ENCODE measurements around the gene SLC26A8. TPM values are rescaled to one million over a fixed set of nuclear protein-coding genes. Genes with fewer than 3 reads are reported as not detected.
A peak's percentile ranks its signal among the peaks of the same experiment; 100 is the strongest.

The SLC26A8 gene
- total and polyA plus RNA-seq, 2 of the 13 experiments (the other 11 are each of a cell fraction or from before 2014, with no cell fraction given) = 0.46 TPM; not detected in 1

DNA sequence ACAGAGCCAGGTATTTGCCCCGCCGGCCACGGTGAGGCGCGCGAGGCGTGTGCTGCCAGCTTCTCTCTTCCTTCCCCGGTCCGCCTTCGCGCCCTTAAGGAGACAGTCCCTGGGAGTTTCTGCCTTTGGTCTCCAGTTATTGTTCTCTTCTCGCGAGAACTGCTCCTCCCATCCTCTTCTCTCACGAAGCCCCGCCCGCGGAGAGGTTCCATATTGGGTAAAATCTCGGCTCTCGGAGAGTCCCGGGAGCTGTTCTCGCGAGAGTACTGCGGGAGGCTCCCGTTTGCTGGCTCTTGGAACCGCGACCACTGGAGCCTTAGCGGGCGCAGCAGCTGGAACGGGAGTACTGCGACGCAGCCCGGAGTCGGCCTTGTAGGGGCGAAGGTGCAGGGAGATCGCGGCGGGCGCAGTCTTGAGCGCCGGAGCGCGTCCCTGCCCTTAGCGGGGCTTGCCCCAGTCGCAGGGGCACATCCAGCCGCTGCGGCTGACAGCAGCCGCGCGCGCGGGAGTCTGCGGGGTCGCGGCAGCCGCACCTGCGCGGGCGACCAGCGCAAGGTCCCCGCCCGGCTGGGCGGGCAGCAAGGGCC, 3.2 kb upstream of the SLC26A8 start, which contains the start of gene MAPK14 (continued):
- TF ChIP-seq ZNF20 (CRISPR knock-in tag; IDR thresholded peaks at IDR 0.05) = no peak
- peak; percentile 75 for TF ChIP-seq YEATS4 (CRISPR knock-in tag; IDR thresholded peaks at IDR 0.05; ENCODE audit: borderline replicate concordance)
- TF ChIP-seq IRF2 (CRISPR knock-in tag; IDR thresholded peaks at IDR 0.05) = peak; percentile 90; the same call in 1 of the 2 replicates
- TF ChIP-seq, protein P1, sequence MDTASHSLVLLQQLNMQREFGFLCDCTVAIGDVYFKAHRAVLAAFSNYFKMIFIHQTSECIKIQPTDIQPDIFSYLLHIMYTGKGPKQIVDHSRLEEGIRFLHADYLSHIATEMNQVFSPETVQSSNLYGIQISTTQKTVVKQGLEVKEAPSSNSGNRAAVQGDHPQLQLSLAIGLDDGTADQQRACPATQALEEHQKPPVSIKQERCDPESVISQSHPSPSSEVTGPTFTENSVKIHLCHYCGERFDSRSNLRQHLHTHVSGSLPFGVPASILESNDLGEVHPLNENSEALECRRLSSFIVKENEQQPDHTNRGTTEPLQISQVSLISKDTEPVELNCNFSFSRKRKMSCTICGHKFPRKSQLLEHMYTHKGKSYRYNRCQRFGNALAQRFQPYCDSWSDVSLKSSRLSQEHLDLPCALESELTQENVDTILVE (CRISPR knock-in tag; IDR thresholded peaks at IDR 0.05) = peak; percentile 85
- TF ChIP-seq, protein P2, sequence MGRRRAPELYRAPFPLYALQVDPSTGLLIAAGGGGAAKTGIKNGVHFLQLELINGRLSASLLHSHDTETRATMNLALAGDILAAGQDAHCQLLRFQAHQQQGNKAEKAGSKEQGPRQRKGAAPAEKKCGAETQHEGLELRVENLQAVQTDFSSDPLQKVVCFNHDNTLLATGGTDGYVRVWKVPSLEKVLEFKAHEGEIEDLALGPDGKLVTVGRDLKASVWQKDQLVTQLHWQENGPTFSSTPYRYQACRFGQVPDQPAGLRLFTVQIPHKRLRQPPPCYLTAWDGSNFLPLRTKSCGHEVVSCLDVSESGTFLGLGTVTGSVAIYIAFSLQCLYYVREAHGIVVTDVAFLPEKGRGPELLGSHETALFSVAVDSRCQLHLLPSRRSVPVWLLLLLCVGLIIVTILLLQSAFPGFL (CRISPR knock-in tag; IDR thresholded peaks at IDR 0.05) = no peak
- peak; percentile 82; the same call in 1 of the 2 replicates for TF ChIP-seq RFXAP (CRISPR knock-in tag; IDR thresholded peaks at IDR 0.05; ENCODE audit: borderline replicate concordance)
- peak; percentile 67; the same call in 1 of the 2 replicates for TF ChIP-seq FOXA3 (CRISPR knock-in tag; IDR thresholded peaks at IDR 0.05)
- TF ChIP-seq, protein P3, sequence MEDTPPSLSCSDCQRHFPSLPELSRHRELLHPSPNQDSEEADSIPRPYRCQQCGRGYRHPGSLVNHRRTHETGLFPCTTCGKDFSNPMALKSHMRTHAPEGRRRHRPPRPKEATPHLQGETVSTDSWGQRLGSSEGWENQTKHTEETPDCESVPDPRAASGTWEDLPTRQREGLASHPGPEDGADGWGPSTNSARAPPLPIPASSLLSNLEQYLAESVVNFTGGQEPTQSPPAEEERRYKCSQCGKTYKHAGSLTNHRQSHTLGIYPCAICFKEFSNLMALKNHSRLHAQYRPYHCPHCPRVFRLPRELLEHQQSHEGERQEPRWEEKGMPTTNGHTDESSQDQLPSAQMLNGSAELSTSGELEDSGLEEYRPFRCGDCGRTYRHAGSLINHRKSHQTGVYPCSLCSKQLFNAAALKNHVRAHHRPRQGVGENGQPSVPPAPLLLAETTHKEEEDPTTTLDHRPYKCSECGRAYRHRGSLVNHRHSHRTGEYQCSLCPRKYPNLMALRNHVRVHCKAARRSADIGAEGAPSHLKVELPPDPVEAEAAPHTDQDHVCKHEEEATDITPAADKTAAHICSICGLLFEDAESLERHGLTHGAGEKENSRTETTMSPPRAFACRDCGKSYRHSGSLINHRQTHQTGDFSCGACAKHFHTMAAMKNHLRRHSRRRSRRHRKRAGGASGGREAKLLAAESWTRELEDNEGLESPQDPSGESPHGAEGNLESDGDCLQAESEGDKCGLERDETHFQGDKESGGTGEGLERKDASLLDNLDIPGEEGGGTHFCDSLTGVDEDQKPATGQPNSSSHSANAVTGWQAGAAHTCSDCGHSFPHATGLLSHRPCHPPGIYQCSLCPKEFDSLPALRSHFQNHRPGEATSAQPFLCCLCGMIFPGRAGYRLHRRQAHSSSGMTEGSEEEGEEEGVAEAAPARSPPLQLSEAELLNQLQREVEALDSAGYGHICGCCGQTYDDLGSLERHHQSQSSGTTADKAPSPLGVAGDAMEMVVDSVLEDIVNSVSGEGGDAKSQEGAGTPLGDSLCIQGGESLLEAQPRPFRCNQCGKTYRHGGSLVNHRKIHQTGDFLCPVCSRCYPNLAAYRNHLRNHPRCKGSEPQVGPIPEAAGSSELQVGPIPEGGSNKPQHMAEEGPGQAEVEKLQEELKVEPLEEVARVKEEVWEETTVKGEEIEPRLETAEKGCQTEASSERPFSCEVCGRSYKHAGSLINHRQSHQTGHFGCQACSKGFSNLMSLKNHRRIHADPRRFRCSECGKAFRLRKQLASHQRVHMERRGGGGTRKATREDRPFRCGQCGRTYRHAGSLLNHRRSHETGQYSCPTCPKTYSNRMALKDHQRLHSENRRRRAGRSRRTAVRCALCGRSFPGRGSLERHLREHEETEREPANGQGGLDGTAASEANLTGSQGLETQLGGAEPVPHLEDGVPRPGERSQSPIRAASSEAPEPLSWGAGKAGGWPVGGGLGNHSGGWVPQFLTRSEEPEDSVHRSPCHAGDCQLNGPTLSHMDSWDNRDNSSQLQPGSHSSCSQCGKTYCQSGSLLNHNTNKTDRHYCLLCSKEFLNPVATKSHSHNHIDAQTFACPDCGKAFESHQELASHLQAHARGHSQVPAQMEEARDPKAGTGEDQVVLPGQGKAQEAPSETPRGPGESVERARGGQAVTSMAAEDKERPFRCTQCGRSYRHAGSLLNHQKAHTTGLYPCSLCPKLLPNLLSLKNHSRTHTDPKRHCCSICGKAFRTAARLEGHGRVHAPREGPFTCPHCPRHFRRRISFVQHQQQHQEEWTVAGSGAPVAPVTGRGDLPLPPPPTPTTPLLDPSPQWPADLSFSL (CRISPR knock-in tag; IDR thresholded peaks at IDR 0.05) = no peak
- TF ChIP-seq ZNF850 (CRISPR knock-in tag; conservative IDR thresholded peaks at IDR 0.05) = no peak
- peak; percentile 80; the same call in 1 of the 2 replicates for TF ChIP-seq KLF9 (CRISPR knock-in tag; IDR thresholded peaks at IDR 0.05; ENCODE audit: low read depth)
- TF ChIP-seq ATAD3A (CRISPR knock-in tag; IDR thresholded peaks at IDR 0.05) = no peak
- TF ChIP-seq, protein P4, sequence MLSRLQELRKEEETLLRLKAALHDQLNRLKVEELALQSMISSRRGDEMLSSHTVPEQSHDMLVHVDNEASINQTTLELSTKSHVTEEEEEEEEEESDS (CRISPR knock-in tag; IDR thresholded peaks at IDR 0.05; ENCODE audit: borderline replicate concordance) = 0 out of 2 replicates have a peak, but pooled peaks have one; percentile 60
- TF ChIP-seq HNRNPLL (IDR thresholded peaks at IDR 0.05; ENCODE audit: low read depth, low read length, poor library complexity, severe bottlenecking) = peak; percentile 69
- peak; percentile 56; the same call in 1 of the 2 replicates for TF ChIP-seq SIX1 (CRISPR knock-in tag; IDR thresholded peaks at IDR 0.05; ENCODE audit: borderline replicate concordance)
- no peak; the same call in 1 of the 2 replicates for TF ChIP-seq SOX13 (IDR thresholded peaks at IDR 0.05)
- TF ChIP-seq SOX13 (CRISPR knock-in tag; conservative IDR thresholded peaks at IDR 0.05 in 1 of 2, IDR thresholded peaks at IDR 0.05 in 1 of 2) = peak in 1 of 2 experiments; percentile 63; a peak in 2 of 4 replicates
- TF ChIP-seq ZNF251 (CRISPR knock-in tag; IDR thresholded peaks at IDR 0.05) = 0 out of 2 replicates have a peak, but pooled peaks have one; percentile 50
- TF ChIP-seq, protein P5, sequence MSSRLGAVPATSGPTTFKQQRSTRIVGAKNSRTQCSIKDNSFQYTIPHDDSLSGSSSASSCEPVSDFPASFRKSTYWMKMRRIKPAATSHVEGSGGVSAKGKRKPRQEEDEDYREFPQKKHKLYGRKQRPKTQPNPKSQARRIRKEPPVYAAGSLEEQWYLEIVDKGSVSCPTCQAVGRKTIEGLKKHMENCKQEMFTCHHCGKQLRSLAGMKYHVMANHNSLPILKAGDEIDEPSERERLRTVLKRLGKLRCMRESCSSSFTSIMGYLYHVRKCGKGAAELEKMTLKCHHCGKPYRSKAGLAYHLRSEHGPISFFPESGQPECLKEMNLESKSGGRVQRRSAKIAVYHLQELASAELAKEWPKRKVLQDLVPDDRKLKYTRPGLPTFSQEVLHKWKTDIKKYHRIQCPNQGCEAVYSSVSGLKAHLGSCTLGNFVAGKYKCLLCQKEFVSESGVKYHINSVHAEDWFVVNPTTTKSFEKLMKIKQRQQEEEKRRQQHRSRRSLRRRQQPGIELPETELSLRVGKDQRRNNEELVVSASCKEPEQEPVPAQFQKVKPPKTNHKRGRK (CRISPR knock-in tag; IDR thresholded peaks at IDR 0.05) = no peak
